BE2C (cell line): Measurements from ENCODE around the gene ULK4.

Experiments
- DNase-seq: peaks from one replicate; pipeline ENCODE4 v3.0.0-alpha.2; 2020
- H3K27me3 ChIP-seq: fragments of 250-450 bp; sonication (Bioruptor Pico); 2 replicates; pipeline ENCODE4 v1.5.1; 2020; ENCODE audit warnings: mild to moderate bottlenecking
- H3K36me3 ChIP-seq: fragments of 250-450 bp; sonication (Bioruptor Pico); 2 replicates; pipeline ENCODE4 v1.5.1; 2020; ENCODE audit warnings: mild to moderate bottlenecking
- H3K4me1 ChIP-seq: fragments of 250-450 bp; sonication (Bioruptor Pico); 2 replicates; pipeline ENCODE4 v1.5.1; 2020
- H3K4me3 ChIP-seq: 2 replicates; pipeline ENCODE4 v1.5.1; 2011; ENCODE audit warnings: low read depth, low read length
- H3K9me3 ChIP-seq: fragments of 250-450 bp; sonication (Bioruptor Pico); 2 replicates; pipeline ENCODE4 v1.5.1; 2020
- TF ChIP-seq, protein P1 (sequence below): IDR thresholded peaks from 2 replicates; pipeline ENCODE4 v1.5.1; 2012; ENCODE audit warnings: mild to moderate bottlenecking, low read depth, low read length

ULK4 gene

DNA sequence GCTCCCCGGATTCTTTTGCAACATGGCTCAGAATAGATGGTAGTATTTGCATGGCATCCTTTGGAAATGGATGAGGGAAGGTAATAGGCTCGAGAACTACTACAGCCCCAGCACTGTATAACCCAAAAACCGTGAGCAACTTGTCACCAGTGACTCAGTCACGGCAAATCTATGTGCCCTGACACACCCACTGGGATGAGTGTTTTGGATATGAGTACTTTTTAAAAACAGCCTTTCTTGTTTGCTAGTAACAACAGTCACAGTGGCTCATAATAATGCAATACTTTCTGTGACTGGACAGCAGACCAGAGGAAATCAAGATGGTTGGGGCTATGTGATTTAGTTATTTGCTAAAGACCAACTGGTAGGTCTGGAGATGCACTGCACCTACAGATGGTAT, 299.6 kb downstream of the ULK4 start:
- Histone ChIP-seq H3K4me3 (no peak overlapping the region), H3K27me3 (no peaks in the 10 kb centered on the region)

DNA sequence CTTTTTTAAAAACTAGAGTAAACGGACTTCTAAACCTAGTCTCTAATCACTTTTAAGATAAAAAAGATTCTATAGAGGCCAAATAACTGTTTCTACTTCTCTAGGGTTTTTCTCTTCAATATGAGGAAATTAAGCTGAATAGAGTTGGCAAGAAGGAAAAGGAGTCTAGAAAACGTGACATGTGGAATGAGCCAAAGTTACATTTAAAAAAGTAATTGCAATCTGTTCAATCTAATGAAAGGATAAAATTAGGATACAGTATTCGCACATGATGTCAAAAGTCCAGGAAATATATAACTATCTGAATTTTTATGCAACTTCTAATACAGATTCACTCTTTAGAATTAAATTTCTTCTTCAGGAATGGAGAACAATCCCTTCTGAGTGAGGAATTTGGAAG, 300.1 kb downstream of the ULK4 start:
- no peaks in the 10 kb centered on the region for H3K4me1 ChIP-seq
- TF ChIP-seq, protein P1, sequence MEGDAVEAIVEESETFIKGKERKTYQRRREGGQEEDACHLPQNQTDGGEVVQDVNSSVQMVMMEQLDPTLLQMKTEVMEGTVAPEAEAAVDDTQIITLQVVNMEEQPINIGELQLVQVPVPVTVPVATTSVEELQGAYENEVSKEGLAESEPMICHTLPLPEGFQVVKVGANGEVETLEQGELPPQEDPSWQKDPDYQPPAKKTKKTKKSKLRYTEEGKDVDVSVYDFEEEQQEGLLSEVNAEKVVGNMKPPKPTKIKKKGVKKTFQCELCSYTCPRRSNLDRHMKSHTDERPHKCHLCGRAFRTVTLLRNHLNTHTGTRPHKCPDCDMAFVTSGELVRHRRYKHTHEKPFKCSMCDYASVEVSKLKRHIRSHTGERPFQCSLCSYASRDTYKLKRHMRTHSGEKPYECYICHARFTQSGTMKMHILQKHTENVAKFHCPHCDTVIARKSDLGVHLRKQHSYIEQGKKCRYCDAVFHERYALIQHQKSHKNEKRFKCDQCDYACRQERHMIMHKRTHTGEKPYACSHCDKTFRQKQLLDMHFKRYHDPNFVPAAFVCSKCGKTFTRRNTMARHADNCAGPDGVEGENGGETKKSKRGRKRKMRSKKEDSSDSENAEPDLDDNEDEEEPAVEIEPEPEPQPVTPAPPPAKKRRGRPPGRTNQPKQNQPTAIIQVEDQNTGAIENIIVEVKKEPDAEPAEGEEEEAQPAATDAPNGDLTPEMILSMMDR, result no peak
- no peaks in the 10 kb centered on the region for H3K27me3 ChIP-seq
- no peak for DNase-seq
- H3K36me3 ChIP-seq, result no peaks in the 10 kb centered on the region
- H3K9me3 ChIP-seq, result no peaks in the 10 kb centered on the region
- H3K4me3 ChIP-seq, result no peak overlapping the region

More for the DNA sequence above, 299.6 kb downstream of the ULK4 start:
- Histone ChIP-seq H3K9me3 (no peaks in the 10 kb centered on the region), H3K36me3 (no peaks in the 10 kb centered on the region), H3K4me1 (no peaks in the 10 kb centered on the region)
- TF ChIP-seq, protein P1, result no peak
- DNase-seq, result no peak

DNA sequence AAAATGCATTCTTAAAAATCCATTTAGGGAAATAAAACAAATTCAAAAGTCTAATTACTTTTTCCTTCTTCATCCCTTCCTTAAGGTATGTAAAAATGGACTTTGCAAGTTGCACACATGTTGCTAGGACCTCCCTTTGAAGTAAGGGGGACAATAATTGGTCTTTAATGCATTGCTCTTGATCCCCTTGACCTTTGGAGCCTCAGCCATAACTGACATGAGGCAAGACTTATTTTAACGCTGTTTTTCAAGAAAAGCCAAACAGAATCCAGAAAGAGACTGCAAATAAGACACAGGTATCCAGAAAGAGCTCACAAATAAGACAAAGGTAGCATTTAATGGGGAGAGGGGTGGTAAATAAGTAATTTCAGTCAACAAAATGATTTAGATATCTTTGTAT, 301.4 kb downstream of the ULK4 start:
- Histone ChIP-seq H3K9me3 (no peaks in the 10 kb centered on the region), H3K4me1 (no peaks in the 10 kb centered on the region), H3K4me3 (no peak overlapping the region), H3K36me3 (no peaks in the 10 kb centered on the region), H3K27me3 (no peaks in the 10 kb centered on the region)
- TF ChIP-seq, protein P1, result no peak
- no peak for DNase-seq

DNA sequence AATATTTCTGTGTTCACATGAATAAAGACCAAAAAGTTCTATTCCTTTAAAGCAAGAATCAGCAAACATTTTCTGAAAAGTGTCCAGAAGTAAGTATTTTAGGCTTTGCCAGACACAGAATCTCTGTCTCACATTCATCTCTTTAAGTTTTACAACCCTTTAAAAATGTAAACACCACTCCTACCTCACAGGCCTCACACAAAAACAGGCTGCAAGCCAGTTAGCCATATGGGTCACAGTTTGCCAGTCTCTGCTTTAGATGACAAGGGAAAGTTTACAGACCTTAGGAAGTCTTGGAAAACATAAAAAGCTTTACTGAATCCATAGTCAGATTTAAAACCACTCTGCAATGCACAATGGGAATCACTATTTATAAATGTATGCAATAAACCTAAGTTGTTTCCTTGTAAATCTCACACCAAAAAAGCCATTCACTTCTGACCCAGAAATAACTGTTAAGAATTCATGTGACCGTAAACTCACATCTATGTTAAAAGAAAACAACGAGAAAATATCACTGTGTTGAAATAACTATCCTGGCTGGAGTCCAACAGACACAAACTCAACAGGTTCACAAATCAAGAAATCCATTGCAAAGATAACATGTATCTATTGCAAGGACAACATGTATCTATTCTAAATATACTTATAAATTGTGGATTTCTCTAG, 308.2 kb downstream of the ULK4 start:
- H3K4me3 ChIP-seq, result no peak overlapping the region
- TF ChIP-seq, protein P1, result no peak

DNA sequence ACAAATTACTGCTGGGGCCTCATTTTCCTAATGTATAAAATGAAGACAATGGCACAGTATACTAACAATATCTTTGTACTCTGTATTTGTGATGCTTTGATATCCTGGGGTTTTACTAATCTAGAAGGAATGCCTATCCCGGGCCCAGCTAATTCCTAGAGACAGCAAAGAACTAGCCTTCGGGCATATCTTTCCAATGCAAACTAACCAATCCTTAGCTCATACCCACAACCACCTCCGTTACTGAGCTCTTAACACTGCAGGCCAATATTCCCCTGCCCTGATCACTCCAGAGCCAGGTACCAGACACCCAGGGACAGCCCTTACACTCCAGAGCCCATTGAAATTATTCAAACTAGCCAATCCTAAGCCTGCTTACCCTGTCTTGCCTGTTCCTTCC, 309.0 kb downstream of the ULK4 start:
- no peaks in the 10 kb centered on the region for H3K27me3 ChIP-seq
- H3K36me3 ChIP-seq, result no peaks in the 10 kb centered on the region
- H3K4me1 ChIP-seq, result no peaks in the 10 kb centered on the region
- TF ChIP-seq, protein P1, result no peak
- no peaks in the 10 kb centered on the region for H3K9me3 ChIP-seq
- DNase-seq, result no peak
- H3K4me3 ChIP-seq, result no peak overlapping the region

More for the DNA sequence above, 308.2 kb downstream of the ULK4 start:
- Histone ChIP-seq H3K36me3 (no peaks in the 10 kb centered on the region), H3K9me3 (no peaks in the 10 kb centered on the region), H3K27me3 (no peaks in the 10 kb centered on the region), H3K4me1 (no peaks in the 10 kb centered on the region)
- DNase-seq, result no peak

DNA sequence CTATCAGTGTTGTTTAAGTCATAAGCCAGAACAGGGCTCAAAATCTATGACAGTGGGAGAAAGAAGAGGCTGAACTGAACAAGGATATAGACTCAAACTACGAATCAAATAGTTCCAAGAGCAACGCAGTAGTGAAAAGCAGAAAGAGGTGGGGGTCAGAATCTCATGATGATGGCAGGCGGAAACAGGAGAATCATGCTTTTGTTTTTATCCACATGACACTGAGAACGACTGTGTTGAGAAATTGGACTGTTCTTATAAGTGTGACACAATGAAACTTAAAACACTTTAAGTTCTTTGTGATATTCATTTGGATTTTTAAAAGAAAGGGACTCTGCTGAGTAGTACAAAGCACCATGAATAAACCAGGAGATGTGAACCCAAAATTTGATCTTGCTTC, 309.4 kb downstream of the ULK4 start:
- no peak overlapping the region for H3K4me3 ChIP-seq
- no peaks in the 10 kb centered on the region for H3K27me3 ChIP-seq
- no peaks in the 10 kb centered on the region for H3K9me3 ChIP-seq
- H3K36me3 ChIP-seq, result no peaks in the 10 kb centered on the region
- TF ChIP-seq, protein P1, result no peak
- H3K4me1 ChIP-seq, result no peaks in the 10 kb centered on the region
- DNase-seq, result no peak
